Aorta (tissue), 5 donors: Measurements from ENCODE around the gene SMPDL3B. TPM values are rescaled to one million over a fixed set of nuclear protein-coding genes. Genes with fewer than 3 reads are reported as not detected.
A peak's percentile ranks its signal among the peaks of the same experiment; 100 is the strongest.

Experiments used
- ATAC-seq: fragments of 200-7000 bp; cut with Tn5 transposase; one replicate; pipeline ENCODE4 v1.9.1; 2022; ENCODE audit warnings: moderate library complexity; ENCODE audit not compliant: low FRiP score
- DNase-seq, 2 donors: peaks; one replicate each; pipeline ENCODE4 v3.0.0-alpha.2; 2020
- H3K27ac ChIP-seq, 2 donors: one replicate each; pipeline ENCODE4 v1.5.1; 2013; ENCODE audit warnings: low read length in 2 of 2, mild to moderate bottlenecking in 2 of 2, moderate library complexity in 2 of 2, control low read depth in 1 of 2, inconsistent platforms in 1 of 2, low read depth in 1 of 2
- H3K27me3 ChIP-seq, 2 donors: one replicate each; pipeline ENCODE4 v1.6.1; 2013; ENCODE audit warnings: control low read depth in 1 of 2, low read length in 1 of 2, mild to moderate bottlenecking in 1 of 2, moderate library complexity in 1 of 2; ENCODE audit not compliant: insufficient read depth in 2 of 2, control insufficient read depth in 1 of 2
- H3K36me3 ChIP-seq, 2 donors: one replicate each; pipeline ENCODE4 v1.6.1; 2013; ENCODE audit warnings: control low read depth in 1 of 2, low read length in 1 of 2, mild to moderate bottlenecking in 1 of 2; ENCODE audit not compliant: insufficient read depth in 2 of 2, control insufficient read depth in 1 of 2
- H3K4me1 ChIP-seq, 2 donors: one replicate each; pipeline ENCODE4 v1.6.1; 2013; ENCODE audit warnings: low read length in 2 of 2, control low read depth in 1 of 2, mild to moderate bottlenecking in 1 of 2, moderate library complexity in 1 of 2; ENCODE audit not compliant: insufficient read depth in 2 of 2, control insufficient read depth in 1 of 2
- H3K4me3 ChIP-seq, 2 donors: one replicate each; pipeline ENCODE4 v1.5.1; 2013; ENCODE audit warnings: low read length in 2 of 2, control low read depth in 1 of 2, mild to moderate bottlenecking in 1 of 2
- H3K9me3 ChIP-seq: one replicate; pipeline ENCODE4 v1.6.1; 2013; ENCODE audit warnings: mild to moderate bottlenecking, low read length; ENCODE audit not compliant: control insufficient read depth
- WGBS, 2 donors: extraction: QIAGEN DNeasy Blood & Tissue Kit; methylation state at CpG; one replicate each; pipeline ENCODE4 v1.1.7; 2013; 5-methylcytosine and 5-hydroxymethylcytosine counted together
- intact Hi-C, 2 donors: fragments of 100-400 bp; cut with DNase I; formaldehyde crosslinking; loops; one replicate each; pipeline versions ENCODE4 v1.14.2 to v1.15.0; 2022
- polyA plus RNA-seq, 2 donors: library from polyadenylated mRNA; stranded (reverse); fragments of 200-250 nt; gene quantifications; one replicate each; pipeline ENCODE4 v1.2.3, GENCODE V29; 2013
- total RNA-seq, 2 donors: library from RNA; stranded (reverse); fragmentation: NEBNext Ultra II Directional; extraction: Animal tissue kit (Norgen Biotek cat#: 25700); gene quantifications; one replicate each; pipeline ENCODE4 v1.2.1, GENCODE V29; 2021
- donor health status: healthy with polysubstance abuse.
- donor health status: Bipolar disorder and iron deficiency.
- donor health status: DM: no; HTN: no; CAD: no.
- donor health status: DM: no; HTN: no; CAD: no.
- donor health status: DM: yes; HTN: yes; CAD: no.

Gene SMPDL3B
- total and polyA plus RNA-seq, 4 donors: 0.49 to 3.0 TPM; not detected in 2

DNA sequence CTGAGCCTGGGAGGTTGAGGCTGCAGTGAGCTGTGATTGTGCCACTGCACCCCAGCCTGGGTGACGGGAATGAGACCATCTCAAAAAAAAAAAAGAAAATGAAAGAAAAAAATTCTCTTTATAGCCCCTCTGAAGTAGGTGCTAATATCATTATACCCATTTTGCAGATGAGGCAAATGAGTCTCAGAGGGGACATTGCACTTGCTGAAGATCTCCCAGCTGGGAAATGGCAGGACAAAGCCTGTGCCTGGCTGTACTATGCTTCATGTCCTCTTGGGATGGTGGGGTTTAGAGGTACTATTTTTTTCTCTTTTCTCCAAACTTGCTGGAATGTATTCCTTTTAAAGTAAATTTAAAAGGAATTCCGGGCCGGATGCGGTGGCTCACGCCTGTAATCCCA lies 1.6 kb downstream of the SMPDL3B start:
- H3K36me3 ChIP-seq: no peaks in the 10 kb centered on the region
- no peaks in the 10 kb centered on the region for H3K9me3 ChIP-seq
- intact Hi-C loops: no loop called here
- no peaks in the 10 kb centered on the region for H3K4me1 ChIP-seq
- no peak overlapping the region for H3K27ac ChIP-seq
- ATAC-seq: no peak
- no peak overlapping the region for H3K4me3 ChIP-seq
- no peaks in the 10 kb centered on the region for H3K27me3 ChIP-seq
- no peak for DNase-seq
- WGBS, 2 donors: 55 to 80% methylated on average over 5 of the region's 5 CpGs

- no peaks in the 10 kb centered on the region for H3K36me3 ChIP-seq
- no peak overlapping the region for H3K4me3 ChIP-seq
- no peak overlapping the region for H3K27ac ChIP-seq
- no peak for ATAC-seq
- no peaks in the 10 kb centered on the region for H3K9me3 ChIP-seq
- H3K27me3 ChIP-seq: no peaks in the 10 kb centered on the region
- no peaks in the 10 kb centered on the region for H3K4me1 ChIP-seq
- DNase-seq: peak in 1 of 2 donors; percentile 6
- WGBS, 2 donors: 75 to 80% methylated on average over 1 of the region's 1 CpG
- intact Hi-C loops: no loop called here
These were observed 2.7 kb downstream of the SMPDL3B start for GRCh38 chr1:27937524-27937836.

- Histone ChIP-seq H3K4me3 (no peak overlapping the region), H3K27ac (no peak overlapping the region), H3K27me3 (no peaks in the 10 kb centered on the region), H3K4me1 (no peaks in the 10 kb centered on the region), H3K36me3 (no peaks in the 10 kb centered on the region), H3K9me3 (no peaks in the 10 kb centered on the region)
- intact Hi-C loops: no loop called here
- no peak for ATAC-seq
- no peak for DNase-seq
- 89 to 91% methylated on average over 4 of the region's 4 CpGs for WGBS, 2 donors
These were observed 3.7 kb downstream of the SMPDL3B start for GRCh38 chr1:27938488-27938887.

GRCh38 chr1:27940297-27940696 lies 5.5 kb downstream of the SMPDL3B start:
- Histone ChIP-seq H3K27me3 (no peaks in the 10 kb centered on the region), H3K9me3 (no peaks in the 10 kb centered on the region), H3K4me3 (no peak overlapping the region), H3K36me3 (no peaks in the 10 kb centered on the region), H3K27ac (no peak overlapping the region), H3K4me1 (no peaks in the 10 kb centered on the region)
- intact Hi-C loops: no loop called here
- ATAC-seq (no peak), DNase-seq (peak; percentile 77 to 79)
- 43 to 49% methylated on average over 6 of the region's 6 CpGs for WGBS, 2 donors

- WGBS, 2 donors: 74 to 82% methylated on average over 9 of the region's 9 CpGs
- Histone ChIP-seq H3K4me1 (no peaks in the 10 kb centered on the region), H3K9me3 (no peaks in the 10 kb centered on the region), H3K27ac (no peak overlapping the region), H3K36me3 (no peaks in the 10 kb centered on the region), H3K4me3 (no peak overlapping the region), H3K27me3 (no peaks in the 10 kb centered on the region)
- intact Hi-C loops: no loop called here
- DNase-seq: peak in 1 of 2 donors; percentile 22
- ATAC-seq: no peak
These were observed 6.2 kb downstream of the SMPDL3B start for GRCh38 chr1:27940870-27941560.

GRCh38 chr1:27941671-27942540 lies 7.1 kb downstream of the SMPDL3B start:
- no peaks in the 10 kb centered on the region for H3K27me3 ChIP-seq
- H3K27ac ChIP-seq: no peak overlapping the region
- H3K36me3 ChIP-seq: no peaks in the 10 kb centered on the region
- peak in 1 of 2 donors; percentile 42 for DNase-seq
- ATAC-seq: no peak
- no peaks in the 10 kb centered on the region for H3K4me1 ChIP-seq
- no peak overlapping the region for H3K4me3 ChIP-seq
- intact Hi-C loops: no loop called here
- WGBS, 2 donors: 82% methylated on average over 12 of the region's 12 CpGs
- no peaks in the 10 kb centered on the region for H3K9me3 ChIP-seq

DNA sequence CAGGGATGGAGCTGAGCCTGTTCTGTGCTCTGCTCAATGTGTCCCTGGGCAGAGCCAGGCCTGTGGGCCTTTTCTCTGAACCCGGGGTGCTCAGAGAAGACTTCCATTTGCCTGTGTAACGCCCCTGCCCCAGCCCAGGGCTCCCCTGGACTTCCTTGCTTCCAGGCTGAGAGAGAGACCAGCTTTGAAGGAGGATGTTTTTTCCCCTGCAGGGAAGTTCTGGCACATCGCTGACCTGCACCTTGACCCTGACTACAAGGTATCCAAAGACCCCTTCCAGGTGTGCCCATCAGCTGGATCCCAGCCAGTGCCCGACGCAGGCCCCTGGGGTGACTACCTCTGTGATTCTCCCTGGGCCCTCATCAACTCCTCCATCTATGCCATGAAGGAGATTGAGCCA lies 10.2 kb downstream of the SMPDL3B start:
- Histone ChIP-seq H3K4me3 (no peak overlapping the region), H3K9me3 (no peaks in the 10 kb centered on the region), H3K27ac (no peak overlapping the region), H3K36me3 (no peaks in the 10 kb centered on the region), H3K4me1 (no peaks in the 10 kb centered on the region), H3K27me3 (no peaks in the 10 kb centered on the region)
- DNase-seq (no peak), ATAC-seq (no peak)
- 76 to 81% methylated on average over 4 to 5 of the region's 5 CpGs for WGBS, 2 donors
- intact Hi-C loops: no loop called here

GRCh38 chr1:27949027-27949426 lies 14.2 kb downstream of the SMPDL3B start:
- Histone ChIP-seq H3K4me1 (no peaks in the 10 kb centered on the region), H3K36me3 (no peaks in the 10 kb centered on the region), H3K27ac (no peak overlapping the region), H3K9me3 (no peaks in the 10 kb centered on the region), H3K4me3 (no peak overlapping the region), H3K27me3 (no peaks in the 10 kb centered on the region)
- 89 to 93% methylated on average over 8 of the region's 8 CpGs for WGBS, 2 donors
- ATAC-seq: no peak
- intact Hi-C loops: no loop called here
- no peak for DNase-seq

DNA sequence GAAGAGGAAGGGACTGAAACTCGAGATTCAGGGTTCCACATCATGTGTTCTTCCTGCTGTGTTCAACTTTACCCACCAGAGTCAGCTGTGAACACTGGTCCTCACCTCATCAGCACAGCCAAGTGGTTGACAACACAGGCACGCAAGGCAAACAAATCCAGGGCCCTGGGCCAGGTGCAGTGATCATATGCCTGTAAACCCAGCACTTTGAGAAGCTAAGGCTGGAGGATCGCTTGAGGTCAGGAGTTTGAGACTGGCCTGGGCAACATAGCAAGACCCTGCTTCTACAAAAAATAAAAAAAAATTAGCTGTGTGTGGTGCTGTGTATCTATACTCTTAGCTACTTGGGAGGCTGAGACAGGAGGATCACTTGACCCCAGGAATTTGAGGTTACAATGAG lies 16.6 kb downstream of the SMPDL3B start:
- no peaks in the 10 kb centered on the region for H3K4me1 ChIP-seq
- no peaks in the 10 kb centered on the region for H3K27me3 ChIP-seq
- H3K4me3 ChIP-seq: no peak overlapping the region
- no peaks in the 10 kb centered on the region for H3K9me3 ChIP-seq
- H3K36me3 ChIP-seq: no peaks in the 10 kb centered on the region
- intact Hi-C loops: no loop called here
- H3K27ac ChIP-seq: no peak overlapping the region
- ATAC-seq (no peak), DNase-seq (no peak)
- WGBS, 2 donors: 61 to 62% methylated on average over 3 of the region's 3 CpGs
